Endothelial cell of umbilical vein (primary cell): ENCODE data around the gene BATF. TPM values are rescaled to one million over a fixed set of nuclear protein-coding genes. Genes with fewer than 3 reads are reported as not detected.

Experiments used
- BruUV-seq: library from RNA; stranded (reverse); fragments of 400-500 nt; replicated peaks from 2 replicates; lab custom pipeline; 2021; lab: Mats Ljungman, UMichigan
- CTCF ChIA-PET: fragments of 300-600, 350-600 bp; sonication (Branson Sonifier 250); formaldehyde crosslinking; loops from one replicate; lab custom pipeline; 2021; ENCODE audit warnings: antibody characterized with exemption, inconsistent platforms; lab: Charles Lee
- POLR2A ChIA-PET: fragments of 300-600, 350-600 bp; sonication (Branson Sonifier 250); formaldehyde crosslinking; loops from one replicate; lab custom pipeline; 2021; ENCODE audit warnings: antibody characterized with exemption, inconsistent platforms; lab: Charles Lee
- DNase-seq: peaks from one replicate; pipeline ENCODE4 v3.0.0-alpha.2; 2011; ENCODE audit warnings: low read depth, low spot score
- FAIRE-seq: peaks from 2 replicates; lab custom pipeline; 2011; peaks lifted over from hg19 to GRCh38; lab: Jason Lieb, UNC
- H2AFZ ChIP-seq: 2 replicates; pipeline ENCODE4 v1.6.0; 2012; ENCODE audit warnings: low read depth, low read length, control low read depth, inconsistent platforms
- H3K27ac ChIP-seq: 2 replicates; pipeline ENCODE4 v1.5.1; 2011; ENCODE audit warnings: low read depth, mild to moderate bottlenecking, control low read depth, low read length, moderate library complexity; ENCODE audit not compliant: insufficient read depth
- H3K27me3 ChIP-seq, 2 experiments: 2 replicates each; pipeline versions ENCODE4 v1.6.0 to v1.6.1; 2011; ENCODE audit warnings: low read length in 2 of 2, mixed read lengths in 1 of 2; ENCODE audit not compliant: control insufficient read depth in 2 of 2, insufficient read depth in 2 of 2
- H3K36me3 ChIP-seq, 2 experiments: 2 replicates in 1 of 2; 3 replicates in 1 of 2; pipeline ENCODE4 v1.5.1; 2011; ENCODE audit warnings: low read length in 2 of 2, mild to moderate bottlenecking in 1 of 2, moderate library complexity in 1 of 2; ENCODE audit not compliant: control insufficient read depth in 2 of 2, insufficient read depth in 2 of 2; ENCODE audit errors: extremely low read depth in 1 of 2
- H3K4me1 ChIP-seq: 3 replicates; pipeline ENCODE4 v1.5.1; 2011; ENCODE audit warnings: mild to moderate bottlenecking, low read length; ENCODE audit not compliant: control insufficient read depth, insufficient read depth; ENCODE audit errors: extremely low read depth
- H3K4me2 ChIP-seq: 2 replicates; pipeline ENCODE4 v1.6.1; 2011; ENCODE audit warnings: low read length, control low read depth, mixed read lengths; ENCODE audit not compliant: insufficient read depth
- H3K4me3 ChIP-seq, 3 experiments: fragments of 200-600 bp in 1 of 3; sonication (generic), shearing (Covaris generic) in 1 of 3; replicated peaks in 1 of 3; 2 replicates each; pipeline ENCODE4 v1.5.1; 2011 to 2016; ENCODE audit warnings: control low read depth in 3 of 3, low read length in 3 of 3, mild to moderate bottlenecking in 2 of 3, inconsistent platforms in 1 of 3, low read depth in 1 of 3, moderate library complexity in 1 of 3; ENCODE audit not compliant: insufficient read depth in 1 of 3
- H3K79me2 ChIP-seq: 2 replicates; pipeline ENCODE4 v1.6.0; 2012; ENCODE audit warnings: low read length, inconsistent platforms; ENCODE audit not compliant: control insufficient read depth, insufficient read depth
- H3K9ac ChIP-seq: replicated peaks from 2 replicates; pipeline ENCODE3; 2011; ENCODE audit warnings: low read length, control low read depth; ENCODE audit not compliant: insufficient read depth; ENCODE audit errors: extremely low read depth
- H3K9me1 ChIP-seq: replicated peaks from 3 replicates; pipeline ENCODE4 v1.6.0; 2011; ENCODE audit warnings: mild to moderate bottlenecking, low read length; ENCODE audit not compliant: control insufficient read depth, insufficient read depth; ENCODE audit errors: extremely low read depth
- H3K9me3 ChIP-seq: replicated peaks from 2 replicates; pipeline ENCODE4 v1.5.1; 2012; ENCODE audit warnings: low read length, inconsistent platforms; ENCODE audit not compliant: control insufficient read depth, insufficient read depth
- H4K20me1 ChIP-seq: replicated peaks from 2 replicates; pipeline ENCODE3; 2011; ENCODE audit warnings: mild to moderate bottlenecking, low read length; ENCODE audit not compliant: control insufficient read depth, insufficient read depth; ENCODE audit errors: extremely low read depth
- EZH2 ChIP-seq: IDR thresholded peaks from 2 replicates; pipeline ENCODE4 v1.6.1; 2012; ENCODE audit warnings: borderline replicate concordance, low read depth, mild to moderate bottlenecking, moderate library complexity, low read length, inconsistent platforms; ENCODE audit not compliant: severe bottlenecking
- GATA2 ChIP-seq: IDR thresholded peaks from 2 replicates; pipeline ENCODE4 v1.7.0; 2011; ENCODE audit warnings: low read depth, mild to moderate bottlenecking, moderate library complexity, mixed read lengths, low read length; ENCODE audit not compliant: insufficient read length, insufficient read depth
- JUN ChIP-seq: IDR thresholded peaks from 2 replicates; pipeline ENCODE4 v1.6.1; 2011; ENCODE audit warnings: borderline replicate concordance, low read depth; ENCODE audit not compliant: insufficient read length, insufficient read depth
- MYC ChIP-seq: IDR thresholded peaks from one replicate; pipeline ENCODE4 v1.6.1; 2011; ENCODE audit warnings: mild to moderate bottlenecking, low read depth, low read length
- POLR2A ChIP-seq: IDR thresholded peaks from 2 replicates; pipeline ENCODE4 v1.6.1; 2012; ENCODE audit warnings: low read depth, mild to moderate bottlenecking, control low read depth, low read length
- POLR2AphosphoS5 ChIP-seq: IDR thresholded peaks from 2 replicates; pipeline ENCODE4 v1.6.1; 2012; ENCODE audit warnings: low read depth, mild to moderate bottlenecking, control low read depth, low read length, moderate library complexity; ENCODE audit not compliant: insufficient read depth
- dilution Hi-C: fragments of 300-500 bp; cut with MboI; formaldehyde crosslinking; loops from one replicate; pipeline ENCODE4 v1.15.0; 2019; ENCODE audit warnings: low sequenced_read_pairs; ENCODE audit not compliant: extremely low pct_ligation_motif_present
- intact Hi-C: fragments of 100-400 bp; cut with micrococcal nuclease; formaldehyde crosslinking; loops from one replicate; pipeline ENCODE4 v1.10.0; 2022
- polyA plus RNA-seq, 4 experiments: library from polyadenylated mRNA; depleted of rRNA in 3 of 4; stranded (reverse) in 3 of 4; unstranded in 1 of 4; fragments of >200 nt; gene quantifications; 2 replicates each; pipeline versions ENCODE4 v1.2.1 to v1.2.3, GENCODE V29; 2011 to 2012; ENCODE audit warnings: missing spikeins in 1 of 4
- total RNA-seq: library from RNA; stranded (reverse); gene quantifications from 2 replicates; pipeline ENCODE4 v1.2.3, GENCODE V29; 2021
- TF ChIP-seq, protein P1 (sequence below), 2 donors: IDR thresholded peaks; 1 replicate in 1 of 2; 2 replicates in 1 of 2; pipeline ENCODE4 v1.5.1; 2011; ENCODE audit warnings: low read length in 2 of 2, mild to moderate bottlenecking in 2 of 2, moderate library complexity in 2 of 2, control low read depth in 1 of 2, inconsistent platforms in 1 of 2, low read depth in 1 of 2; ENCODE audit not compliant: insufficient read depth in 1 of 2; ENCODE audit errors: extremely low read depth in 1 of 2
- TF ChIP-seq, protein P2 (sequence below): IDR thresholded peaks from 2 replicates; pipeline ENCODE4 v1.6.1; 2011; ENCODE audit not compliant: insufficient read depth, insufficient read length

BATF gene
- total and polyA plus RNA-seq, 2 donors (not counting 3 experiments of a cell fraction or from before 2014, with no cell fraction given) = not detected

DNA sequence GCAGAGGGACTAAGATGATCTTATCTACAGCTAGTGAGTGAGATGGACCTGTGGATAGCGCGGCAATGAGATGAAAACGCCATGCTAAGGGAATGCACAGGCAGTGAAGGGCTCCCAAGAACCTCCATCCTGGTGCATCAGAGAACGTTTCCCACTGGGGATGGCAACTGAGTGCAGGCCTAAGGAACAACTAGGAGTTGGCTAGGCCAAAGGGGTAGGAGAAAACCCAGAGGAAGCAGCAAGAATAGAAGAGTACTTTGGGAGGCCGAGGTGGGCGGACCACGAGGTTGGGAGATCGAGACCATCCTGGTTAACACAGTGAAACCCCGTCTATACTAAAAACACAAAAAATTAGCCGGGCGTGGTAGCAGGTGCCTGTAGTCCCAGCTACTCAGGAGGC is 24.6 kb upstream of the BATF start:
- H2AFZ ChIP-seq = no peak overlapping the region
- H3K4me1 ChIP-seq = no peaks in the 10 kb centered on the region
- dilution Hi-C loops (no loop called here), intact Hi-C loops (no loop called here)
- no peaks in the 10 kb centered on the region for H4K20me1 ChIP-seq
- H3K27ac ChIP-seq = no peak overlapping the region
- H3K9me3 ChIP-seq = no peaks in the 10 kb centered on the region
- POLR2A ChIA-PET = no interaction called here
- DNase-seq (no peak), FAIRE-seq (no peak)
- no peak overlapping the region for H3K4me3 ChIP-seq
- no peak overlapping the region for H3K9ac ChIP-seq
- TF ChIP-seq POLR2AphosphoS5 = no peak
- TF ChIP-seq POLR2A = no peak
- no peak for TF ChIP-seq MYC
- TF ChIP-seq, protein P1, sequence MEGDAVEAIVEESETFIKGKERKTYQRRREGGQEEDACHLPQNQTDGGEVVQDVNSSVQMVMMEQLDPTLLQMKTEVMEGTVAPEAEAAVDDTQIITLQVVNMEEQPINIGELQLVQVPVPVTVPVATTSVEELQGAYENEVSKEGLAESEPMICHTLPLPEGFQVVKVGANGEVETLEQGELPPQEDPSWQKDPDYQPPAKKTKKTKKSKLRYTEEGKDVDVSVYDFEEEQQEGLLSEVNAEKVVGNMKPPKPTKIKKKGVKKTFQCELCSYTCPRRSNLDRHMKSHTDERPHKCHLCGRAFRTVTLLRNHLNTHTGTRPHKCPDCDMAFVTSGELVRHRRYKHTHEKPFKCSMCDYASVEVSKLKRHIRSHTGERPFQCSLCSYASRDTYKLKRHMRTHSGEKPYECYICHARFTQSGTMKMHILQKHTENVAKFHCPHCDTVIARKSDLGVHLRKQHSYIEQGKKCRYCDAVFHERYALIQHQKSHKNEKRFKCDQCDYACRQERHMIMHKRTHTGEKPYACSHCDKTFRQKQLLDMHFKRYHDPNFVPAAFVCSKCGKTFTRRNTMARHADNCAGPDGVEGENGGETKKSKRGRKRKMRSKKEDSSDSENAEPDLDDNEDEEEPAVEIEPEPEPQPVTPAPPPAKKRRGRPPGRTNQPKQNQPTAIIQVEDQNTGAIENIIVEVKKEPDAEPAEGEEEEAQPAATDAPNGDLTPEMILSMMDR (IDR thresholded peaks at IDR 0.05; ENCODE audit: extremely low read depth in 1 of 2, insufficient read depth in 1 of 2, low read depth in 1 of 2, low read length in 2 of 2) = no peak
- TF ChIP-seq, protein P2, sequence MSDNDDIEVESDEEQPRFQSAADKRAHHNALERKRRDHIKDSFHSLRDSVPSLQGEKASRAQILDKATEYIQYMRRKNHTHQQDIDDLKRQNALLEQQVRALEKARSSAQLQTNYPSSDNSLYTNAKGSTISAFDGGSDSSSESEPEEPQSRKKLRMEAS = no peak
- TF ChIP-seq GATA2 = no peak
- TF ChIP-seq EZH2 = no peak
- no peak for TF ChIP-seq JUN
- CTCF ChIA-PET = interaction anchor here (1.2 to 2.0 kb wide), 3 partner anchors 9 to 64 kb away, joined by 4 to 7 read pairs (median 4); no protein-coding TSS in a partner anchor
- no peaks in the 10 kb centered on the region for H3K36me3 ChIP-seq
- no peaks in the 10 kb centered on the region for H3K9me1 ChIP-seq
- H3K79me2 ChIP-seq = no peaks in the 10 kb centered on the region
- no peaks in the 10 kb centered on the region for H3K27me3 ChIP-seq
- BruUV-seq = no TSS peak
- H3K4me2 ChIP-seq = no peak overlapping the region
